GM12878 (cell line): ENCODE data around the gene PLAC1. TPM values are rescaled to one million over a fixed set of nuclear protein-coding genes. Genes with fewer than 3 reads are reported as not detected.

Source experiments
- ATAC-seq: fragments of 200-7000 bp; cut with Tn5 transposase; 3 replicates; pipeline ENCODE4 v1.9.1; 2020; ENCODE audit warnings: mild to moderate bottlenecking, moderate library complexity
- BruUV-seq: library from RNA; stranded (reverse); fragments of 400-500 nt; replicated peaks from 2 replicates; lab custom pipeline; 2021; lab: Mats Ljungman, UMichigan
- CTCF ChIA-PET: fragments of 300-600 bp; sonication (Branson Sonifier 250); formaldehyde crosslinking; extraction: SDS; loops from one replicate; lab custom pipeline; 2021; ENCODE audit warnings: inconsistent platforms; lab: Yijun Ruan, JAX
- POLR2A ChIA-PET: fragments of 350-600 bp; formaldehyde crosslinking; extraction: SDS; loops from one replicate; lab custom pipeline; 2021; ENCODE audit warnings: inconsistent platforms; lab: Charles Lee
- RAD21 ChIA-PET: fragments of 300-600 bp; sonication (Branson Sonifier 250); formaldehyde crosslinking; loops from one replicate; lab custom pipeline; 2023; ENCODE audit warnings: antibody characterized with exemption; ENCODE audit not compliant: unreplicated experiment; lab: Charles Lee
- SMC1A ChIA-PET: fragments of 300-600 bp; sonication (Branson Sonifier 250); formaldehyde crosslinking; loops from one replicate; lab custom pipeline; 2023; ENCODE audit not compliant: unreplicated experiment, uncharacterized antibody; lab: Charles Lee
- DNase-seq: peaks from one replicate; pipeline ENCODE4 v3.0.0-alpha.2; 2011; ENCODE audit warnings: low read depth, low spot score
- FAIRE-seq: peaks from 3 replicates; lab custom pipeline; 2011; peaks lifted over from hg19 to GRCh38; lab: Jason Lieb, UNC
- H2AFZ ChIP-seq: 2 replicates; pipeline ENCODE4 v1.6.0; 2011; ENCODE audit warnings: low read depth, low read length, control low read depth; ENCODE audit not compliant: control insufficient read depth
- H3K27ac ChIP-seq: 2 replicates; pipeline ENCODE4 v1.5.1; 2011; ENCODE audit warnings: control low read depth; ENCODE audit not compliant: control insufficient read depth, insufficient read depth
- H3K27me3 ChIP-seq, 2 experiments: replicated peaks in 1 of 2; 2 replicates each; pipeline versions ENCODE4 v1.6.0 to v1.6.1; 2011; ENCODE audit warnings: low read length in 1 of 2; ENCODE audit not compliant: control insufficient read depth in 2 of 2, insufficient read depth in 2 of 2
- H3K36me3 ChIP-seq, 2 experiments: 2 replicates each; pipeline ENCODE4 v1.5.1; 2011; ENCODE audit warnings: low read length in 1 of 2; ENCODE audit not compliant: control insufficient read depth in 2 of 2, insufficient read depth in 2 of 2
- H3K4me1 ChIP-seq: 2 replicates; pipeline ENCODE4 v1.6.1; 2011; ENCODE audit warnings: mild to moderate bottlenecking, low read length, moderate library complexity, mixed read lengths; ENCODE audit not compliant: control insufficient read depth, insufficient read depth
- H3K4me2 ChIP-seq: 2 replicates; pipeline ENCODE4 v1.6.0; 2011; ENCODE audit warnings: control low read depth; ENCODE audit not compliant: control insufficient read depth, insufficient read depth
- H3K4me3 ChIP-seq: fragments of 200-600 bp; sonication (generic); 2 replicates; pipeline ENCODE4 v1.5.1; 2016
- H3K79me2 ChIP-seq: 2 replicates; pipeline ENCODE4 v1.6.0; 2011; ENCODE audit warnings: low read length; ENCODE audit not compliant: control insufficient read depth, insufficient read depth
- H3K9ac ChIP-seq: 2 replicates; pipeline ENCODE4 v1.8.0; 2011; ENCODE audit warnings: low read length, control low read depth, mixed read lengths; ENCODE audit not compliant: control insufficient read depth, insufficient read depth
- H3K9me3 ChIP-seq: replicated peaks from 3 replicates; pipeline ENCODE4 v1.5.1; 2011; ENCODE audit warnings: mild to moderate bottlenecking, low read length; ENCODE audit not compliant: control insufficient read depth, insufficient read depth
- H4K20me1 ChIP-seq: 2 replicates; pipeline ENCODE4 v1.6.0; 2011; ENCODE audit not compliant: control insufficient read depth, insufficient read depth
- EGR1 ChIP-seq, 2 experiments: IDR thresholded peaks; 1 replicate in 1 of 2; 2 replicates in 1 of 2; pipeline ENCODE4 v1.6.1; 2011 to 2012; ENCODE audit warnings: low read depth in 2 of 2, low read length in 2 of 2, borderline replicate concordance in 1 of 2, mild to moderate bottlenecking in 1 of 2, moderate library complexity in 1 of 2
- EZH2 ChIP-seq: IDR thresholded peaks from 2 replicates; pipeline ENCODE4 v1.6.1; 2012; ENCODE audit warnings: low read depth, mild to moderate bottlenecking, control low read depth, inconsistent platforms, low read length, borderline replicate concordance; ENCODE audit not compliant: control insufficient read depth
- FOS ChIP-seq: IDR thresholded peaks from 3 replicates; pipeline ENCODE4 v1.6.1; 2011; ENCODE audit warnings: borderline replicate concordance; ENCODE audit not compliant: insufficient read length; ENCODE audit errors: extremely low read depth
- HDGF ChIP-seq: fragments of 450-650 bp; IDR thresholded peaks from 2 replicates; pipeline ENCODE4 v1.6.1; 2016; ENCODE audit warnings: antibody characterized with exemption
- HSF1 ChIP-seq: fragments of 150-350 bp; IDR thresholded peaks from 2 replicates; pipeline ENCODE4 v1.6.1; 2014; ENCODE audit warnings: mild to moderate bottlenecking, low read depth, low read length
- IKZF2 ChIP-seq, 2 experiments: fragments of 450-650 bp; IDR thresholded peaks; 2 replicates each; pipeline ENCODE4 v1.6.1; 2017; ENCODE audit warnings: mild to moderate bottlenecking in 2 of 2, moderate library complexity in 2 of 2
- JUND ChIP-seq: IDR thresholded peaks from 2 replicates; pipeline ENCODE4 v1.6.1; 2012; ENCODE audit warnings: low read depth, mild to moderate bottlenecking, low read length, improper control_type of control experiment, moderate library complexity
- KDM1A ChIP-seq: fragments of 200-600 bp; sonication (generic); IDR thresholded peaks from 2 replicates; pipeline ENCODE4 v1.6.1; 2016; ENCODE audit warnings: borderline replicate concordance
- NFXL1 ChIP-seq: fragments of 450-650 bp; IDR thresholded peaks from 2 replicates; pipeline ENCODE4 v1.6.1; 2017; ENCODE audit warnings: antibody characterized with exemption, mild to moderate bottlenecking, borderline replicate concordance
- NFYB ChIP-seq: IDR thresholded peaks from 2 replicates; pipeline ENCODE4 v1.6.1; 2011; ENCODE audit warnings: low read depth, mild to moderate bottlenecking, low read length, improper control_type of control experiment, moderate library complexity; ENCODE audit not compliant: insufficient read depth
- NR2C1 ChIP-seq: fragments of 450-650 bp; IDR thresholded peaks from 2 replicates; pipeline ENCODE4 v1.6.1; 2017; ENCODE audit warnings: antibody characterized with exemption, mild to moderate bottlenecking, moderate library complexity
- RFX5 ChIP-seq: IDR thresholded peaks from 2 replicates; pipeline ENCODE4 v1.6.1; 2011; ENCODE audit warnings: low read depth, low read length, improper control_type of control experiment
- SREBF2 ChIP-seq: IDR thresholded peaks from 2 replicates; pipeline ENCODE4 v1.6.1; 2012; ENCODE audit warnings: mild to moderate bottlenecking, low read length
- STAT1 ChIP-seq: fragments of 450-650 bp; conservative IDR thresholded peaks from 2 replicates; pipeline ENCODE4 v1.6.1; 2014; ENCODE audit warnings: antibody characterized with exemption, mild to moderate bottlenecking
- ZNF217 ChIP-seq: fragments of 450-650 bp; IDR thresholded peaks from 2 replicates; pipeline ENCODE4 v1.6.1; 2017; ENCODE audit warnings: antibody characterized with exemption, mild to moderate bottlenecking
- WGBS: methylation state at CpG from one replicate; pipeline ENCODE4 v1.1.6; 2016; ENCODE audit warnings: low lambda C conversion rate; ENCODE audit not compliant: insufficient replicate concordance, insufficient coverage; ENCODE audit errors: missing lambda C conversion rate; 5-methylcytosine and 5-hydroxymethylcytosine counted together
- in situ Hi-C: fragments of 300-500 bp; cut with MboI; formaldehyde crosslinking; loops from 9 replicates; pipeline ENCODE4 v1.14.3; 2018; ENCODE audit warnings: mixed read lengths
- intact Hi-C: fragments of 100-400 bp; cut with micrococcal nuclease; formaldehyde crosslinking; loops from one replicate; pipeline ENCODE4 v1.14.2; 2022; ENCODE audit not compliant: unreplicated experiment
- polyA plus RNA-seq, 11 experiments: library from polyadenylated mRNA; depleted of rRNA in 4 of 11; unstranded in 6 of 11; stranded (reverse) in 5 of 11; fragments of >200 nt; fragmentation: Nextera tagmentation in 4 of 11; fragmentation: Illumina TruSeq in 1 of 11; extraction: Ambion mirVana in 4 of 11; extraction: Trizol in 1 of 11; gene quantifications; 1 replicate in 1 of 11; 2 replicates in 10 of 11; pipeline versions ENCODE4 v1.2.1 to v1.2.3, GENCODE V29; 2011 to 2016; ENCODE audit warnings: inconsistent platforms in 2 of 11, missing spikeins in 2 of 11, low read depth in 1 of 11
- total RNA-seq, 4 experiments: library from RNA; depleted of rRNA in 3 of 4; stranded (reverse); fragments of >200 nt in 3 of 4; fragmentation: Illumina TruSeq in 1 of 4; extraction: Trizol in 1 of 4; gene quantifications; 2 replicates each; pipeline versions ENCODE4 v1.2.1 to v1.2.3, GENCODE V29; 2013 to 2021

Gene PLAC1
- total and polyA plus RNA-seq, 10 of the 15 experiments (the other 5 are each of a cell fraction or from before 2014, with no cell fraction given): 0.05 to 0.42 (median 0.17) TPM; not detected in 5

GRCh38 chrX:134692233-134692632 lies 34.0 kb upstream of the PLAC1 start:
- CTCF ChIA-PET: no interaction called here
- TF ChIP-seq FOS: no peak
- no peak for TF ChIP-seq NR2C1
- TF ChIP-seq ZNF217: no peak
- TF ChIP-seq NFYB: no peak
- TF ChIP-seq EGR1 (IDR thresholded peaks at IDR 0.05; ENCODE audit: borderline replicate concordance in 1 of 2, low read depth in 2 of 2, low read length in 2 of 2): no peak
- TF ChIP-seq JUND: no peak
- TF ChIP-seq RFX5: no peak
- no peak for TF ChIP-seq SREBF2
- no peak for TF ChIP-seq NFXL1
- no peak for TF ChIP-seq HSF1
- no peak for TF ChIP-seq IKZF2 (IDR thresholded peaks at IDR 0.05)
- TF ChIP-seq HDGF: no peak
- TF ChIP-seq KDM1A: no peak
- TF ChIP-seq STAT1: no peak
- no peak for TF ChIP-seq EZH2
- H3K9ac ChIP-seq: no peak overlapping the region
- ATAC-seq: no peak
- H3K27me3 ChIP-seq: no peaks in the 10 kb centered on the region
- no peak for FAIRE-seq
- no peak overlapping the region for H3K4me2 ChIP-seq
- no peaks in the 10 kb centered on the region for H3K36me3 ChIP-seq
- H3K79me2 ChIP-seq: no peaks in the 10 kb centered on the region
- no peak overlapping the region for H3K4me3 ChIP-seq
- H4K20me1 ChIP-seq: no peaks in the 10 kb centered on the region
- SMC1A ChIA-PET: no interaction called here
- no TSS peak for BruUV-seq
- no peak overlapping the region for H3K27ac ChIP-seq
- RAD21 ChIA-PET: no interaction called here
- WGBS: 36% methylated on average over 1 of the region's 1 CpG
- intact Hi-C loops (no loop called here), in situ Hi-C loops (no loop called here)
- no peaks in the 10 kb centered on the region for H3K9me3 ChIP-seq
- H3K4me1 ChIP-seq: no peaks in the 10 kb centered on the region
- no peak overlapping the region for H2AFZ ChIP-seq
- DNase-seq: no peak
- POLR2A ChIA-PET: no interaction called here
